Measurements from ENCODE around the gene RPL23.

DNA sequence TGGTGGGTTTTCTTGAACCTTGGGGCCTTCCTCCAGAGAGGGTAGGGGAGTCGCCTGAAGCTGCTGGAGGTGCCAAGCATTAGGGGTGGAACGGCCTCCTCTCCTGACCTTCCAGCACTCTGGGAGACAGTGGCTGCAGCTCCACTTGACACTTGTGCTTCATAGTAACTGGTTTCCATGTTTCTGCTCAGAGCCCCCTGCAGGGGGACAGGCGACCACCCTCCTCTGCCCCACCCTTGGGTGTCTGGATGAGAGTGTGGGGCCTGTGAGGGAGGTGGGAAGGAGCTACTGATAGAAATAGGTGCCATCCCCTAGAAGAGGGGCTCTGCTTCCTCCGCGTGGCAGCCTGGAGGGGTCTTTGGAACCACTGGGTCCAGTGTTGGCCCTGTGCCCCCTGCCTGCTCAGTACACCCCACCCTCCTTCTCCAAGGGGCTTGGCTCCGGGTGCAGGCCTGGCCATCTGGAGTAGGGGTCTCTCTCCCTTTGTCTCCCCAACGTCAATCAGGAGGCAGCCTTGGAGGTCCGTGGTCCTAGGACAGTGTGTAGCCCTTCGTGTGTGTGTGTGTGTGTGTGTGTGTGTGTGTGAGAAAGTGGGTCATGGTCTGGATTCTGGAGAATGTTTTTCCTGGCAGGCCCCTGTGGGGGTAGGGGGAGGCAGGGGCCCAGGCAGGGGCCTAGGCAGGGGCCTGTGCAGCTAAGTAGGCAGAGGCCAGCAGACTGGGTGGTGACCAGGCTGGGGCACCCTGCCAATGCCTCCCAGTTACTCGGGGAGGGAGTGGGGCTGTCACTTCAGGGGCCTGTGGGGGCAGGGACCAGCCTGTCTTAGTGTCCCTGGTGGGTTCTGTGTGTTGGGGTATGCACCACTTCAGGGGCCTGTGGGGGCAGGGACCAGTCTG, 21.2 kb upstream of the RPL23 start:
- TF ChIP-seq, protein P1, sequence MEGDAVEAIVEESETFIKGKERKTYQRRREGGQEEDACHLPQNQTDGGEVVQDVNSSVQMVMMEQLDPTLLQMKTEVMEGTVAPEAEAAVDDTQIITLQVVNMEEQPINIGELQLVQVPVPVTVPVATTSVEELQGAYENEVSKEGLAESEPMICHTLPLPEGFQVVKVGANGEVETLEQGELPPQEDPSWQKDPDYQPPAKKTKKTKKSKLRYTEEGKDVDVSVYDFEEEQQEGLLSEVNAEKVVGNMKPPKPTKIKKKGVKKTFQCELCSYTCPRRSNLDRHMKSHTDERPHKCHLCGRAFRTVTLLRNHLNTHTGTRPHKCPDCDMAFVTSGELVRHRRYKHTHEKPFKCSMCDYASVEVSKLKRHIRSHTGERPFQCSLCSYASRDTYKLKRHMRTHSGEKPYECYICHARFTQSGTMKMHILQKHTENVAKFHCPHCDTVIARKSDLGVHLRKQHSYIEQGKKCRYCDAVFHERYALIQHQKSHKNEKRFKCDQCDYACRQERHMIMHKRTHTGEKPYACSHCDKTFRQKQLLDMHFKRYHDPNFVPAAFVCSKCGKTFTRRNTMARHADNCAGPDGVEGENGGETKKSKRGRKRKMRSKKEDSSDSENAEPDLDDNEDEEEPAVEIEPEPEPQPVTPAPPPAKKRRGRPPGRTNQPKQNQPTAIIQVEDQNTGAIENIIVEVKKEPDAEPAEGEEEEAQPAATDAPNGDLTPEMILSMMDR (conservative IDR thresholded peaks at IDR 0.05; ENCODE audit: low read depth, low read length): no peak
- no peak for TF ChIP-seq EZH2 (IDR thresholded peaks at IDR 0.05; ENCODE audit: borderline replicate concordance, low read depth, low read length, poor library complexity, severe bottlenecking)

Data from A673 (cell line).